Measurements from ENCODE around the gene FUCA2. TPM values are rescaled to one million over a fixed set of nuclear protein-coding genes. Genes with fewer than 3 reads are reported as not detected.
"Not testable (repeated sequence)": the region's sequence is repeated elsewhere in the genome, so short reads cannot be mapped to it uniquely, and the experiment has no call there.

The FUCA2 gene
- polyA plus RNA-seq, 1 of the 3 experiments (the other 2 are of a cell fraction), result 37.6 TPM

- DNase-seq, result no peak
- H3F3A ChIP-seq (replicated peaks; ENCODE audit: insufficient read depth), result no peaks in the 10 kb centered on the region
- no peak overlapping the region for H3K27ac ChIP-seq (ENCODE audit: low read depth in 2 of 2, low read length in 1 of 2)
- no peaks in the 10 kb centered on the region for H3K27me3 ChIP-seq (ENCODE audit: insufficient read depth)
- ChIA-PET POLR2A (no interaction called here), CTCF (no interaction called here)
- TF ChIP-seq IRF3 (IDR thresholded peaks at IDR 0.05; ENCODE audit: low read depth, low read length), result no peak
- TF ChIP-seq USF2 (IDR thresholded peaks at IDR 0.05; ENCODE audit: borderline replicate concordance, low read depth, low read length), result no peak
- no peak for TF ChIP-seq TEAD4 (IDR thresholded peaks at IDR 0.05; ENCODE audit: borderline replicate concordance, insufficient read depth)
- TF ChIP-seq EP300 (IDR thresholded peaks at IDR 0.05; ENCODE audit: borderline replicate concordance in 1 of 2, low read depth in 1 of 2, low read length in 1 of 2), result no peak
- no peak for TF ChIP-seq ELF1 (IDR thresholded peaks at IDR 0.05)
- no peak for TF ChIP-seq CHD2 (IDR thresholded peaks at IDR 0.05; ENCODE audit: low read length, partially characterized antibody)
- no peak for TF ChIP-seq USF1 (IDR thresholded peaks at IDR 0.05; ENCODE audit: borderline replicate concordance, low read depth)
- H3K36me3 ChIP-seq (replicated peaks in 1 of 2; ENCODE audit: control insufficient read depth in 1 of 2, insufficient read depth in 2 of 2, low read length in 1 of 2), result no peaks in the 10 kb centered on the region
- peaks cover 0 to 13% of the 10 kb centered on the region in 2 experiments; a peak in 1 of 4 replicates for H3K4me1 ChIP-seq (ENCODE audit: control insufficient read depth in 1 of 2, insufficient read depth in 2 of 2, low read depth in 1 of 2, low read length in 1 of 2)
- no peak overlapping the region for H3K4me2 ChIP-seq
- no peak overlapping the region for H3K9ac ChIP-seq
- no peaks in the 10 kb centered on the region for H3K9me3 ChIP-seq
- H2AFZ ChIP-seq (ENCODE audit: low read depth), result no peak overlapping the region
- no peaks in the 10 kb centered on the region for H4K20me1 ChIP-seq (ENCODE audit: insufficient read depth)
- whole genome bisulfite sequencing (ENCODE audit: low lambda C conversion rate), result 82% methylated on average over 7 of the region's 12 CpGs
- peaks cover 8% of the 10 kb centered on the region for H3K79me2 ChIP-seq (ENCODE audit: insufficient read depth)
- H3K4me3 ChIP-seq (ENCODE audit: low read depth in 2 of 2, low read length in 1 of 2), result no peak overlapping the region
- H3K9me2 ChIP-seq, result no peaks in the 10 kb centered on the region
Measured at GRCh38 chr6:143515061-143515760, 3.7 kb upstream of the FUCA2 start.

- POLR2A ChIA-PET, result no interaction called here
- Histone ChIP-seq H3K36me3 (replicated peaks in 1 of 2; ENCODE audit: control insufficient read depth in 1 of 2, insufficient read depth in 2 of 2, low read length in 1 of 2) (peaks cover 0 to under 1% of the 10 kb centered on the region in 2 experiments), H3K79me2 (ENCODE audit: insufficient read depth) (peaks cover 21% of the 10 kb centered on the region), H3K4me3 (ENCODE audit: low read depth in 2 of 2, low read length in 1 of 2) (no peak overlapping the region), H3K27ac (ENCODE audit: low read depth in 2 of 2, low read length in 1 of 2) (no peak overlapping the region), H3K4me1 (ENCODE audit: control insufficient read depth in 1 of 2, insufficient read depth in 2 of 2, low read depth in 1 of 2, low read length in 1 of 2) (peaks cover 0 to 13% of the 10 kb centered on the region in 2 experiments; a peak in 2 of 4 replicates), H3K9ac (no peak overlapping the region), H3K4me2 (no peak overlapping the region), H3K9me3 (no peaks in the 10 kb centered on the region), H2AFZ (ENCODE audit: low read depth) (no peak overlapping the region), H3K9me2 (no peaks in the 10 kb centered on the region), H3K27me3 (ENCODE audit: insufficient read depth) (no peaks in the 10 kb centered on the region), H4K20me1 (ENCODE audit: insufficient read depth) (no peaks in the 10 kb centered on the region), H3F3A (replicated peaks; ENCODE audit: insufficient read depth) (no peaks in the 10 kb centered on the region)
- WGBS (ENCODE audit: low lambda C conversion rate), result 84% methylated on average over 4 of the region's 4 CpGs
- DNase-seq, result peak; percentile 23
- TF ChIP-seq CTCF (IDR thresholded peaks at IDR 0.05) (peak; percentile 54), RAD21 (IDR thresholded peaks at IDR 0.05; ENCODE audit: low read length) (peak; percentile 21; the same call in 1 of the 2 replicates), ELF1 (IDR thresholded peaks at IDR 0.05) (no peak)
- CTCF ChIA-PET, result interaction anchor here (0.9 to 1.3 kb wide), 7 partner anchors 9 to 142 kb away, joined by 3 to 4 read pairs (median 4); no protein-coding TSS in a partner anchor
Measured at GRCh38 chr6:143513410-143513809, 1.9 kb upstream of the FUCA2 start.

GRCh38 chr6:143510326-143510725, 1.2 kb downstream of the FUCA2 start:
- H3F3A ChIP-seq (replicated peaks; ENCODE audit: insufficient read depth); H3K9me3 ChIP-seq; H4K20me1 ChIP-seq (ENCODE audit: insufficient read depth); DNase-seq; H3K9ac ChIP-seq; H3K9me2 ChIP-seq; H3K27me3 ChIP-seq (ENCODE audit: insufficient read depth): not testable (repeated sequence)
- H3K79me2 ChIP-seq (ENCODE audit: insufficient read depth), result peaks cover 21% of the 10 kb centered on the region
- peaks cover 0 to 13% of the 10 kb centered on the region in 2 experiments; a peak in 2 of 4 replicates for H3K4me1 ChIP-seq (ENCODE audit: control insufficient read depth in 1 of 2, insufficient read depth in 2 of 2, low read depth in 1 of 2, low read length in 1 of 2)
- WGBS (ENCODE audit: low lambda C conversion rate), result 91% methylated on average over 13 of the region's 13 CpGs
- peak overlapping the region; percentile 59 to 67; a peak in 1 of 4 replicates for H3K4me3 ChIP-seq (ENCODE audit: low read depth in 2 of 2, low read length in 1 of 2)
- peak overlapping the region; percentile 82 for H2AFZ ChIP-seq (ENCODE audit: low read depth)
- H3K4me2 ChIP-seq, result peak overlapping the region; percentile 73
- H3K27ac ChIP-seq (ENCODE audit: low read depth in 2 of 2, low read length in 1 of 2), result peak overlapping the region in 1 of 2 experiments; percentile 53; a peak in 1 of 4 replicates
- ChIA-PET POLR2A (interaction anchor here (1.1 to 1.8 kb wide), 2 partner anchors 26 to 60 kb away, joined by 3 to 5 read pairs; partner anchors contain the start of genes ADAT2 and PEX3), CTCF (interaction anchor here (1.3 kb wide), 1 partner anchor 9 kb away, joined by 3 read pairs; no protein-coding TSS in a partner anchor)
- H3K36me3 ChIP-seq (replicated peaks in 1 of 2; ENCODE audit: control insufficient read depth in 1 of 2, insufficient read depth in 2 of 2, low read length in 1 of 2), result peaks cover 5 to 17% of the 10 kb centered on the region in 2 experiments

Measured in SK-N-SH (cell line).